SK-N-MC (cell line): ENCODE data around the gene PPT2.

ENCODE experiments used
- EZH2 ChIP-seq: fragments of 200-600 bp; sonication (generic); IDR thresholded peaks from one replicate; pipeline ENCODE4 v1.6.1; 2017; ENCODE audit warnings: antibody characterized with exemption
- POLR2AphosphoS5 ChIP-seq: IDR thresholded peaks from 2 replicates; pipeline ENCODE4 v1.6.1; 2012; ENCODE audit warnings: mild to moderate bottlenecking, low read depth, low read length, borderline replicate concordance

DNA sequence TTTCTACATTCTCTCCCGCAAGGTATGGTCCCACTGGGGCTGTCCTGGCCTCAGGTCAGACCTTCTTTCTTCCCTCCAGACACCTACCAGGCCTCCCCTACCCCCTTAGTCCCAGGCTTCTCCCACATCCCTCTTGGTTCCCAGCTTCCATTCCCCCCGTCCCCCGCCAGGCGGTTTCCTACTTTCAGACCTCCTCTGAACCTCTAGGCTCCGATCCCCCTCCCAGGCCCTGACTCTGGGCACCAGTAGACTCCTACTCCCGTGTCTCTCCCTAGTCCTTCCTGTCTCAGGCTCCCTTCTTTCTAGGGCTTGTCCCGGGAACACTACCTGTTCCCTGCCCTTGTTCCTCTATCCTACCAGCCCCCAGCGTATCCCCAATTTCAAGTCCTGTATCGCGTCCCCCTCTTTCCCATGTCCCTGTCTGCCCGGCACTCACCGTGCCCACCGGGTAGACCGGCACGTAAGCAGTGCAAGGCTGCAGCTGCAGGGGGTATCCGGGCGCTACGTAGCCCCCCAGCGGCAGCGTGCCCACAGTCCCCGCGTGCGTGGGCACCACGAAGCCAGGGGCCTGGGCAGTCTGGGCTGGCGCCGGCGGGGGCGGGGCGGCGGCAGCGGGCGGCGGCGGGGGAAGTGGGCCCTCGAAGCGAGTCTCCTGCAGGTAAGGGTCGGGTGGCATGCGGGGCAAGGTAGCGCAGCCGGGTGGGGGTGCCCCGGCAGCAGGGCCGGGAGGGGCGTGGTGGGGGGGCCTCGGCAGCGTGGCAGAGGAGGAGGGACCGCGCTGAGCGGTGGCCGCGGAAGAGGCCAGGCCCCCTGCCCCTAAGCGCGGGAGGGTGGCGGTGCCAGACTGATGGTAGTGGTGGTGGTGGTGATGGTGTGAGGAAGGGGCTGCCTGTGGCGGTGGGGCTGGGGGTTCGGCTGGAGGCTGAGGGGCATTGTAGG lies 3.7 kb upstream of the PPT2 start:
- TF ChIP-seq POLR2AphosphoS5, result no peak
- TF ChIP-seq EZH2, result no peak
